Esophagus mucosa (tissue), 1 donor: ENCODE data around the gene DNM1. TPM values are rescaled to one million over a fixed set of nuclear protein-coding genes. Genes with fewer than 3 reads are reported as not detected.
A peak's percentile ranks its signal among the peaks of the same experiment; 100 is the strongest.
"Not testable (repeated sequence)": the region's sequence is repeated elsewhere in the genome, so short reads cannot be mapped to it uniquely, and the experiment has no call there.

ENCODE experiments used
- ATAC-seq: fragments of 200-7000 bp; cut with Tn5 transposase; one replicate; pipeline ENCODE4 v1.9.1; 2020
- total RNA-seq: library from RNA; stranded (reverse); gene quantifications from one replicate; pipeline ENCODE4 v1.2.4, GENCODE V29; 2023
- donor health status: DM: yes; HTN: yes; CAD: no.

Gene DNM1
- total RNA-seq, 1 donor from 2014 or later, result 2.2 TPM

DNA sequence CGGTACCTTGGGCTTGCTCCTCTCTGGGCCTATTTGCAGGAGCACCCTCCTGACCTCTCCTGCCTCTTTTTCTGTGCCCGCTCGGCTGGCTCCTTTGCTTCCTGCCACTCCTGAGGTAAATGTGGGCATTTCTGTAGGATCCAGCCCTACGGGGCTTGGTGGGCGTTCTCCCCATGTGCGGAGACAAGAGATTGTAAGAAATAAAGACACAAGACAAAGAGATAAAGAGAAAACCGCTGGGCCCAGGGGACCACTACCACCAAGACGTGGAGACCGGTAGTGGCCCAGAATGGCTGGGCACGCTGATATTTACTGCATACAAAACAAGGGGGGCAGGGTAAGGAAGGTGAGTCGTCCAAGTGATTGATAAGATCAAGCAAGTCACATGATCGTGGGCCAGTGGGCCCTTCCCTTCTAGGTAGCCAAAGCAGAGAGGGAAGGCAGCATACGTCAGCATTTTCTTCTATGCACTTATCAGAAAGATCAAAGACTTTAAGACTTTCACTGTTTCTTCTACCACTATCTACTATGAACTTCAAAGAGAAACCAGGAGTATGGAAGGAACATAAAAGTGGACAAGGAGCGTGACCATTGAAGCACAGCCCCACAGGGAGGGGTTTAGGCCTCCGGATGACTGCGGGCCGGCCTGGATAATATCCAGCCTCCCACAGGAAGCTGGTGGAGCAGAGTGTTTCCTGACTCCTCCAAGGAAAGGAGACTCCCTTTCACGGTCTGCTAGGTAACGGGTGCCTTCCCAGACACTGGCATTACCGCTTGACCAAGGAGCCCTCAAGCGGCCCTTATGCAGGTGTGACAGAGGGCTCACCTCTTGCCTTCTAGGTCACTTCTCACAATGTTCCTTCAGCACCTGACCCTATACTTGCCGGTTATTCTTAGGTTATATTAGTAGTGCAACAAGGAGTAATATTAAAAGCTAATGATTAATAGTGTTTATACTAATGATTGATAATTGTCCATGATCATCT lies 76.2 kb downstream of the DNM1 start:
- not testable (repeated sequence) for ATAC-seq

DNA sequence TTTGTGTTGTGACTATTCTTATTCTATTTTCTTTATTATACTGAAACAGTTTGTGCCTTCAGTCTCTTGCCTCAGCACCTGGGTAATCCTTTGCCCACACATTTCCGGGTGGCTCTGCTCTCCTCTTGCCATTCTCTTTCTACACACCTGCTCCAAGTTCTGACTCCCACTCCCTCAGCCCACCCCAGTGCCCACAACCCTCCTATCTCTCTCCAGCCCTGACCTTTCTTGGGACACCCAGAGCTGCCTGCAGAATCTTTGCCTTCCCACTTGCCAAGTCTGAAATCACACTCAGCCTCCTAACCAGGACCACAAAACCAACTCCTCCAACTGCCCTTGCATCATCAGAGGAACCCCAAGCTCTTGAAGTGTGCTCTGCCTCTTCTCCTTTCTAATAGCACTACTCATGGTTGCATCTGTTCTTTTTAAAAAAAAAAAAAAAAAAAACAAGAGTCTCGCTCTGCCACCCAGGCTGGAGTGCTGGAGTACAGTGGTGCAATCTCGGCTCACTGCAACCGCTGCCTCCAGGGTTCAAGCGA lies 77.0 kb downstream of the DNM1 start:
- ATAC-seq, result no peak

DNA sequence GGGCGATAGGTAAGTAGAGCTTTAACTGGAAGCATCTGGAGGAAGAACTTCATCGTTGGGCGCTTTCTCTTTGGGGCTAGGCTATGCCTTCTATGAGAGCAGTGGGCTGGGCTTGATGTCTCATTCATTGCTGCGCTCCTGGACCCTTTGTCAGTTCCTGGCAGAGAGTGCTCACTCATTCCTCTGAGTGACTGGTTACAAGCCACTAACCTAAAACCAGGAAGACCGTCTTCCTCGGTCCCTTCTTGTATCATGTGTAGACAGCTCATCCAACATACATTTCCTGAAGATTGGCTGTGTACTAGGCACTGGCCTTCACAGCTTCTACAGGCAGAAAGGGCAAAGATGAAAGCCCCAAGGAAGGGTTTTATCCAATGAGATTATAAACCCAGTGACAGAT lies 79.3 kb downstream of the DNM1 start:
- ATAC-seq, result no peak

DNA sequence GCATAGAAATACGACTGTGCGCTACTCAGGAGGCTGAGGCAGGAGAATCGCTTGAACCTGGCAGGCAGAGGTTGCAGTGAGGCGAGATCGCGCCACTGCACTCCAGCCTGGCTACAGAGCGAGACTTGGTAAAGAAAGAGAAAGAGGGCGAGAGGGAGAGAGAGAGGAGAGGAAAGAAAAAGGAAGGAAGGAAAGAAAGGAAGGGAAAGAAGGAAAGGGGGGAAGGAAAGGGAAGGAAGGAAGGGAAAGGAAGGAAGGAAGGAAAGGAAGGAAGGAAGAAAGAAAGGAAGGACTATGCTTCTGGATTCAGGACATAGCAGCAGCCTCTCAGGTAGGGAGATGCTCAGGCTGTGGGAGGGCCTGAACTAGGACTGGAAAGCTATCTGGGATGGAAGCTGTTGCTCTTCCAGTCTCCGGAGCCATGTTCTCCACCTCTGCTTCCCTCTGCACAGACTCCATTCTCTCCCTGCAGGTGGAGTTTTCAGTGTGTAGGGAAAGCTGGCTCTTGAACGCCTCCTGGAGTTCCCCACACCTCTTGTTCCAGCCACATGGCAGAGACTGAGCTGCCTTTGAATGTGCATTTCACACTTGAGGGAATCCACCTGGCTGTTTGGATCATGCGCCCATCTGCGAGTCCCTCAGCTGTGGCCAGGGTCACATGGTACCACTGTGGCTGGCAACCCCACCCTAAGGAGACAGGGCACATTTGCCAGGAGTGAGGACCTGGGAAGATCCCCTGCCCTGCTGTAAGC lies 82.0 kb downstream of the DNM1 start:
- ATAC-seq, result peak; percentile 27

DNA sequence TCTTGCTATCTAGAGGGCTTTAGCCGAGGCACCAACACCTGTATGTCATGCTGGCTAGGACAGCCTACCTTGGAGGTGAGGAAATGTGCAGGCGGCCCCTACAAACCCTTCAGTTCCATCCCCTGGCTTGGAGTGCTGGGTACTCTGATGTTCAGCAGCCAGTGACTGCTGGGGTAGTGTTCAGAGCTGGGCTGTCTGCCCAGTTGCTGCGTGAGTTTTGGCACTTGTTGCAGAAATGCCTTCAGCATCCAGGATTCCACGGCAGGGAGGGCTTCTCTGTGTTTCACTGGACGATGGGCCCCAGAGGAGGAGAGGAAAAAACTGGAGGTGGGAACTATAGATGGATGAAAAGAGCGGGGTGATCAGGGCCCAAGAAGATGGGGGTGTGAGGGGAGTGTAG lies 83.3 kb downstream of the DNM1 start:
- ATAC-seq, result no peak

DNA sequence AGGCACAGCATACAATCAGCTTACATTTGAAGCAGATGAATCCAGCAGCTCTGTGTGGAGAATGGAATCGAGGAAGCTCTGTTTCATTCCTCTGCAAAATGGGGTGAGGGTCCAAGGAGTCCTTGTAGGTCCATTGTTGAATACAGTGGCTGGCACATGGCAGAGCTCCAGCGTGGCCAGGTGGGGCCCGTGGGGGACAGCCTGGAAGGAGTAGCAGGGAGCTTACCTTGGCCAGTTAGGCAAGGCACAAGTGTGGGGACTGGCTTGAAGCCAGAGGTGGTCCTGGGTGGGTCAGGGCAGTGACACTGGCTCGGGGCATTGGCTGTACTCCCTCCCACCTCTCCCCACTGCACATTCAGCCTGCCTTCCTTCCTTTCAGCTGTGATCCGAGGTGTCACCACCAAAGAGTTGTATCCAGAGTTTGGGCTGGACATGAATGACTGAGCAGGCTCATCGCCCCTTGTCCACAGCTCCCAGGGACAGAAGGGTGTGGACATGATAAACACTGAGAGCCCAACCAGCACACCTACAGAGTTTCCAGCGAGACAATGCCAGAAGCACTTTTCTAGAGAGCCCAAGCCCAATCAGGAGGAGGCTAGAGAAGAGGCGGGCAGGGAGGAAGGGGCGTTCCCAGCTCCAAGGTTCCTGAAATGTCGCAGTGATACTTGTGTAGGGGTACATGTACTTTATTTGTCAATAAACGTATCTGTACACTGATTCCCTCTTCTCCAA lies 85.3 kb downstream of the DNM1 start:
- ATAC-seq, result no peak

DNA sequence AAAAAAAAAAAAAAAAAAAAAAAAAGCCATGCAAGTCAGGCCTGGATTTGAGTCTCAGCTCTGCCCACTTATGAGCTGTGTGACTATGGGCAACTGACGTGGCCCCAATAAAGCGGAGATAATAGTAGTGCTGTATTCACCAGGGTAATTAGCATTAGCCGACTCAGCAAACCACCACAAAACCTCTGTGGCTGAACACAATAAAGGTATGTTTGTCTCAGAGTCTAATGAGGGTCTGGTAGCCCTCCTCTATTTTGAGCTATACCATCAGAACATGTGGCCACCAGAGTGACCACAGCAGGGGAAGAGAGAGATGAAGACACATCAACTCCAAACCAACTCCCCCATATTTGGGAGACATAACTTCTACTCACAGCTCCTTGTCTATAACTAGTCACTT lies 88.8 kb downstream of the DNM1 start:
- no peak for ATAC-seq

DNA sequence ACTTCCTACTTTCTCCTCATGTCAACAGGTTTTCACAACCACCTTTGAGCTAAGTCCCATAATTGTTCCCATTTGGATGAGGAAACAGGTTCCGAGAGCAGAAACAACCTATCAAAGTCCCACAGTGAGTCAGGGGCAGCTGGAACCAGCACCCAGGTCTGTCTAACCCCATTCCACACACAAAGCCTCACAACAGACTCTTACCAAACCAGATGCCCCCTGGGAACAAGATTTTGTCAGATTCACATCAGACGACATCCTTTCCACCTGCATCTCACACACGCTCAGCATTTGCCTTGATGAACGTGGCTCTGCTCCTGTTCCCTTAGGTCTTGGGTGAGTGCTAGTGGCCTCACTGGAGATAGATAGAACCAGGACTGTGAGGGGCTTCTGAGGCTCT lies 89.9 kb downstream of the DNM1 start:
- ATAC-seq, result no peak

DNA sequence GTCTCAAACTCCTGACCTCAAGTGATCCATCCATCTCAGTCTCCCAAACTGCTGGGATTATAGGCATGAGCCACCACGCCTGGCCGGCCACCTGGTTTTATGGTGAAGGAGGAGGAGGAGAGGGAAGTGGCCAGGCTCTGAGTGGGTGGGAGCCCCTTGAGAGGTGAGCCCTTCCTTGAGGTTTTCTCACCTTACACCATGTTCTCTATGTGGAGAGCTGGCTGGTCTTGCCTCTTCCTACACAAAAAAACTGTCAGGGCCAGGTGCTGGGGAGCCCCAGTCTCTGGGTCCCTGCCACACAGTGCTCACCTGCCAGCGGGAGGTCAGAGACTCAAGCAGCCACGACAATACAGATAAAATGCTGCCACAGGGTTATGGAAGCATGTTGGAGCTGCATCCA lies 91.0 kb downstream of the DNM1 start:
- ATAC-seq, result no peak

DNA sequence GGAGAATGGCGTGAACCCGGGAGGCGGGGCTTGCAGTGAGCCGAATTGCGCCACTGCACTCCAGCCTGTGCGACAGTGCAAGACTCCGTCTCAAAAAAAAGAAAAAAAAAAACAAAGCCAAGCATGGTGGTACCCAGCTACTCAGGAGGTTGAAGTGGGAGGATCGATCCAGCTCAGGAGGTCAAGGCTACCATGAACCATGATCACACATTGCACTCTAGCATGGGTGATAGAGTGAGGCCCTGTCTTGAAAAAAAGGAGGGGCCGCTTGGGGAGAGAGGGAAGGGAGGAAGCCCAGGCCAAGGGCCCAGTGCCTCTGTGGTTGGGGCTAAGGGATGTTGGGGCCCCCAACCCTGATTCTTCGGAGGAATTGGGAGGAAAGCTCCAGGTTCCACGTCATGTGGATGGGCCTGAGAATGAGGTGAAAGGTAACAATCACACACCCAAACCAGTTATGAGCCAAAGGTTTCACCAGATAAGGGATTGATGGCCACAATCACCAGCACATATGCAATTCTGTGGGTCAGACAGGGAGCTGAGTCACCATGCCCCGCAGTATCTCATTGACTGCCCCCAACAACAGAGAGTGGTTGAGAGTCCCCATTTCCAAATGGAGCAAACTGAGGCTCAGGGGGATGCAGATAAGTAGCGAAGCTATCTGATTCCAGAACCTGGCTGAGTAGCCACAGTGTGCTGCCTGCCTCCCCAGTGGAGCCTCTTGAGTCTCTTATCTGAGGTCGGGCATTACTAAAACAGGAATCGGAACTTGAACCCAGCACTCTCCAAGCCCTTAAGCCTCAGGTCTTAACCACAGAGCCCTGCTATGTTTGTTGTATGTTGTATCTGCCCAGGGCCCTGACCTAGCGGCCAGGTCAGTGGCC lies 93.4 kb downstream of the DNM1 start:
- ATAC-seq, result no peak

DNA sequence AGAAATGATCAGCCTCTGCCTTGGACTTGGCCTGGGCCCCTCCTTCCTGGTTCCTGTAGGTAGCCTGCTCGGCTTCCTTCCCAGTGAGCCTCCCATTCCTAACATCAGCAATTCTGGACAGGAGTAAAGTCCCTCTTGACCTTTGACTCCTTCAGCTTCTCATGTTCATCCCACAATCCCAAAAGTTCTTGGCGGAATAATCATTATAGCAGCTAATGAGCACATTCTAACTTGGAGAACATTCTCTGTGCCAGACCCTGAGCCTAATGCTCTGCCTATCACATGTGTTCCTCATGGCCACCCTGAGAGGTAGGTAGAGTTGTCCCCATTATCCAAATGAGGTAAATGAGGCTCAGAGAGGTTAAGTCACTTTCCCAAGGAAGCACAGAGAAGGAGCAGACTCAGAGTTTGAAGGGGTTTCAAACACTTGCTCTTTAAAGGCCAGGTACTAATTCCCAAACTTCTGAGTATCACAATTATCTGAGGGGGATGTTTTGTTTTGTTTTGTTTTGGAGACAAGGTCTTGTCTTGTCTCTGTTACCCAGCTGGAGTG lies 94.1 kb downstream of the DNM1 start:
- ATAC-seq, result no peak

DNA sequence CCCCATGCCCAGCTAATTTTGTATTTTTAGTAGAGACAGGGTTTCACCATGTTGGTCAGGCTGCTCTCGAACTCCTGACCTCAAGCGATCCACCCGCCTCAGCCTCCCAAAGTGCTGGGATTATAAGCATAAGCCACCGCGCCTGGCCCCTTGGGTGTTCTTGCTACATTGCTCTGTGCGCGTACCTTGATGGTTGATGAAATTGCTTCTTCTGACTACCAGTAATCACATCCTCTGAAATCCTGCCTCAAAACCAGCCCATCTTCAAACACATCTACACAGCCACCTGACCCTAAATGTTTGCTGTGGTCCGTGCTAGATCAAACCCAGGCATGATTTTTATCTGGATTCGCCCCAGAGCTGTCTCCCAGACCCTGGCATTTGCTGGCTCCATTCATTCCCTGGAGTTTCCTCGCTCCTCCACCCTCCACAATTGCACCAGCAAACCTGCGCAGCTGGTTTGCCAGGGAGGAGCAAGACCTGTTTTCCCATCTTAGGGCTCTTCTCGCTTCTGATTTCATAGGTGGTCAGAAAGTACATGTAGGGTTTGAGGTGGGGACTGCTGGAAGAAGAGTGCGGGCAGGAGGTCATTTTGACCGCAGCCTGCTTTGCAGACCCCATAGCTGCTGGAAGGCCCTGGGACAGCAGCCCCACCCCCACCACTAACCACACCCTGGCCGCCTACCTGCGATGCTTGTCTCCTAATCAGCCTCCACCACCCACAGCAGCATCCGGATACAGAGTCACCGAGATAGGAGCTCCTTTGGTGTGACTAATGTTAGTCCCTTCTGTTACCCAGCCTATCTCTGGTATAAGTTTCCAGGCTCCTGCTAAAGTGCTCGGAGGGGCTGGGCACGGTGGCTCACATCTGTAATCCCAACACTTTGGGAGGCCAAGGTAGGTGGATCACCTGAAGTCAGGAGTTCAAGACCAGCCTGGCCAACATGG lies 95.6 kb downstream of the DNM1 start:
- peak; percentile 74 for ATAC-seq

DNA sequence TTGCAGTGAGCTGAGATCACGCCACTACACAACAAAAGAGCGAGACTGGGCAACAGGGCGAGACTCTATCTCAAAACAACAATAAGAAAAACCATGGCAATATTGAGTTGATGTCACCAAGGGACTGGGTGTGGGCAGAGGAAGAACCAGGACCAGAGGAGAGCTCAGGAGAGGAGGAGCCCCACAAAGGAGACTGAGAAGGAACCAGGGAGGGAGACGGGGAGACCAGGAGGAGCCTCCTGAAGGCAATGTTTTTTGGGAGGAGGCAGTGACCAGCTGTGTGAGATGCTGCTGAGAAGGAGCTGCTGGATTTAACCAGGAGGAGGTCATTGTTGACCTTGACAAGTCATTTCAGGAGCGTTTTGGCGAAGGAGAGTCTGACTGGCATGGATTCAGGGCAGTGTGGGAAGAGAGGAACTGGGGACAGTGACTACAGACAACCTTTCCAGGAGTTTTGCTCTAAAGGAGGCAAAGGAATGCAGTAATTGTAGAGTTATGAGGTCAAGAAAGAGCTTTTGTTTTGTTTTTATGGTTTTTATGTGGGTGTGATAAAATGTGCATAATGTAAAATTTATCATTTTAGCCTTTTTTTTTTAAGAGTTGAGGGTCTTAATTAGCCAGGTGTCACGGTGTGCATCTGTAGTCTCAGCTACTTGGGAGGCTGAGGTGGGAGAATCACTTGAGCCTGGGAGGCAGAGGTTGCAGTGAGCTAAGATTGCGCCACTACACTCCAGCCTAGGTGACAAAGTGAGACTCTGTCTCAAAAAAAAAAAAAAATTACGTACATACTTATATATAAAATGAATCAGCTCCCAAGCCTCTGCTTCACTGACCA lies 101.2 kb downstream of the DNM1 start:
- no peak for ATAC-seq

Other genes starting within 250 kb of the DNM1 start
- gene EEIG1, start 222.4 kb upstream of the DNM1 start, total RNA-seq, result 108 TPM
- gene NAIF1, start 136.1 kb upstream of the DNM1 start, total RNA-seq, result 7.1 TPM
- gene SLC25A25, start 135.1 kb upstream of the DNM1 start, total RNA-seq, result 15.2 TPM
- gene PTGES2, start 75.7 kb upstream of the DNM1 start, total RNA-seq, result 52.0 TPM
- gene LCN2, start 53.9 kb upstream of the DNM1 start, total RNA-seq, result 525 TPM
- 56.1 TPM for gene BBLN, start 43.1 kb upstream of the DNM1 start, total RNA-seq
- gene CIZ1, start 11.8 kb upstream of the DNM1 start, total RNA-seq, result 85.2 TPM
- gene GOLGA2, start 72.6 kb downstream of the DNM1 start, total RNA-seq, result 68.3 TPM
- 24.8 TPM for gene SWI5, start 72.9 kb downstream of the DNM1 start, total RNA-seq
- gene TRUB2, start 119.1 kb downstream of the DNM1 start, total RNA-seq, result 40.3 TPM
- gene COQ4, start 119.5 kb downstream of the DNM1 start, total RNA-seq, result 61.7 TPM
- 58.8 TPM for gene SLC27A4, start 137.1 kb downstream of the DNM1 start, total RNA-seq
- gene URM1, start 168.0 kb downstream of the DNM1 start, total RNA-seq, result 38.5 TPM
- 5.5 TPM for gene CERCAM, start 217.5 kb downstream of the DNM1 start, total RNA-seq